Tibial nerve (tissue), 4 donors: ENCODE data around the gene STX8. TPM values are rescaled to one million over a fixed set of nuclear protein-coding genes. Genes with fewer than 3 reads are reported as not detected.

Experiments used
- DNase-seq, 2 donors: peaks; one replicate each; pipeline ENCODE4 v3.0.0-alpha.2; 2019; ENCODE audit warnings: low spot score in 2 of 2
- H3K27ac ChIP-seq, 4 donors: fragments of 200-600 bp; sonication (generic) in 3 of 4; one replicate each; pipeline ENCODE4 v1.5.1; 2017 to 2019; ENCODE audit warnings: mild to moderate bottlenecking in 1 of 4
- H3K27me3 ChIP-seq, 2 donors: fragments of 200-600 bp; sonication (generic) in 1 of 2; one replicate each; pipeline versions ENCODE4 v1.5.1 to v1.6.0; 2017 to 2019
- H3K36me3 ChIP-seq, 3 donors: fragments of 200-600 bp; sonication (generic); one replicate each; pipeline ENCODE4 v1.5.1; 2018 to 2019
- H3K4me1 ChIP-seq, 4 donors: fragments of 200-600 bp; sonication (generic) in 3 of 4; one replicate each; pipeline ENCODE4 v1.5.1; 2017 to 2019
- H3K4me3 ChIP-seq, 4 donors: fragments of 200-600 bp; sonication (generic) in 3 of 4; one replicate each; pipeline ENCODE4 v1.5.1; 2017 to 2019; ENCODE audit warnings: mild to moderate bottlenecking in 1 of 4, moderate library complexity in 1 of 4
- H3K9me3 ChIP-seq, 4 donors: fragments of 200-600 bp; sonication (generic) in 3 of 4; one replicate each; pipeline ENCODE4 v1.5.1; 2017 to 2019
- EP300 ChIP-seq, 2 donors: sonication (generic); formaldehyde crosslinking; IDR thresholded peaks; one replicate each; pipeline ENCODE4 v1.6.1; 2017; ENCODE audit warnings: antibody characterized with exemption in 2 of 2, mild to moderate bottlenecking in 1 of 2
- POLR2A ChIP-seq, 2 donors: fragments of 450-650 bp; IDR thresholded peaks; one replicate each; pipeline ENCODE4 v1.6.1; 2017; ENCODE audit warnings: antibody characterized with exemption in 2 of 2, mild to moderate bottlenecking in 2 of 2, moderate library complexity in 2 of 2
- WGBS, 2 donors: methylation state at CpG; one replicate each; pipeline ENCODE4 v1.1.5; 2018; 5-methylcytosine and 5-hydroxymethylcytosine counted together
- total RNA-seq, 4 donors: library from RNA; depleted of rRNA; stranded (reverse); fragments of >200 nt; gene quantifications; one replicate each; pipeline ENCODE4 v1.1.0, GENCODE V29; 2016
- TF ChIP-seq, protein P1 (sequence below), 5 experiments: fragments of 200-600 bp in 3 of 5; fragments of 450-650 bp in 2 of 5; sonication (generic) in 3 of 5; IDR thresholded peaks; one replicate each; pipeline ENCODE4 v1.5.1; 2016 to 2019; ENCODE audit warnings: antibody characterized with exemption in 5 of 5, mild to moderate bottlenecking in 3 of 5, moderate library complexity in 2 of 5

The STX8 gene
- total RNA-seq, 4 donors from 2014 or later = 57.7 to 97.2 (median 69.1) TPM

DNA sequence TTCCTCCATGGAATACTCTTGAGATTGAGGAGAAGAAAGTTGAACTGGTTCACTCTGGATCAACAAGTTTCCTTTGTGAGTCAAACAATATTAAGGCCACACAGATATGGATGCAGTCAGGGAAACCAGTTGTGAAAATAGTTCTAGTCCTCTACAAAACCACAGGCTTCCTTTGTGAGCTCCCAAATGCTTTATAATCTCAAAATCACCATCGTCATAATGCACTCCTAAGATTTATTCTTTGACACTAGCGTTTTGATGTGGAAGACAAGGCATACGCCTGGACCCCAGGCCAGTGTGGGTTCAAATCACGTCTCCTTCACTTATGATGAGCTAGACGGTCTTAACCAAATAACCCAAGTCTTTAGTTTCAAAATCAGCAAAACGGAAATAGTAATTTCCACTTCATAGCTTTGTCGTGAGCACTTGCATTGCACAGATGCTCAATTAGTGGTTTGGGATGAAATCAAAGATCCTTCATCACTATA lies 142.6 kb downstream of the STX8 start:
- WGBS, 2 donors = 68 to 79% methylated on average over 7 of the region's 7 CpGs
- Histone ChIP-seq H3K4me1 (peaks cover 0 to 37% (median 12%) of the 10 kb centered on the region in 4 donors), H3K4me3 (no peak overlapping the region), H3K9me3 (no peaks in the 10 kb centered on the region), H3K27ac (peak overlapping the region in 3 of 4 donors; percentile 29 to 78 (median 74)), H3K27me3 (no peaks in the 10 kb centered on the region), H3K36me3 (peaks cover 0 to 8% (median 0%) of the 10 kb centered on the region in 3 donors)
- TF ChIP-seq EP300 (IDR thresholded peaks at IDR 0.05) = no peak
- no peak for TF ChIP-seq POLR2A (IDR thresholded peaks at IDR 0.05)
- TF ChIP-seq, protein P1, sequence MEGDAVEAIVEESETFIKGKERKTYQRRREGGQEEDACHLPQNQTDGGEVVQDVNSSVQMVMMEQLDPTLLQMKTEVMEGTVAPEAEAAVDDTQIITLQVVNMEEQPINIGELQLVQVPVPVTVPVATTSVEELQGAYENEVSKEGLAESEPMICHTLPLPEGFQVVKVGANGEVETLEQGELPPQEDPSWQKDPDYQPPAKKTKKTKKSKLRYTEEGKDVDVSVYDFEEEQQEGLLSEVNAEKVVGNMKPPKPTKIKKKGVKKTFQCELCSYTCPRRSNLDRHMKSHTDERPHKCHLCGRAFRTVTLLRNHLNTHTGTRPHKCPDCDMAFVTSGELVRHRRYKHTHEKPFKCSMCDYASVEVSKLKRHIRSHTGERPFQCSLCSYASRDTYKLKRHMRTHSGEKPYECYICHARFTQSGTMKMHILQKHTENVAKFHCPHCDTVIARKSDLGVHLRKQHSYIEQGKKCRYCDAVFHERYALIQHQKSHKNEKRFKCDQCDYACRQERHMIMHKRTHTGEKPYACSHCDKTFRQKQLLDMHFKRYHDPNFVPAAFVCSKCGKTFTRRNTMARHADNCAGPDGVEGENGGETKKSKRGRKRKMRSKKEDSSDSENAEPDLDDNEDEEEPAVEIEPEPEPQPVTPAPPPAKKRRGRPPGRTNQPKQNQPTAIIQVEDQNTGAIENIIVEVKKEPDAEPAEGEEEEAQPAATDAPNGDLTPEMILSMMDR (IDR thresholded peaks at IDR 0.05) = no peak
- DNase-seq = no peak

DNA sequence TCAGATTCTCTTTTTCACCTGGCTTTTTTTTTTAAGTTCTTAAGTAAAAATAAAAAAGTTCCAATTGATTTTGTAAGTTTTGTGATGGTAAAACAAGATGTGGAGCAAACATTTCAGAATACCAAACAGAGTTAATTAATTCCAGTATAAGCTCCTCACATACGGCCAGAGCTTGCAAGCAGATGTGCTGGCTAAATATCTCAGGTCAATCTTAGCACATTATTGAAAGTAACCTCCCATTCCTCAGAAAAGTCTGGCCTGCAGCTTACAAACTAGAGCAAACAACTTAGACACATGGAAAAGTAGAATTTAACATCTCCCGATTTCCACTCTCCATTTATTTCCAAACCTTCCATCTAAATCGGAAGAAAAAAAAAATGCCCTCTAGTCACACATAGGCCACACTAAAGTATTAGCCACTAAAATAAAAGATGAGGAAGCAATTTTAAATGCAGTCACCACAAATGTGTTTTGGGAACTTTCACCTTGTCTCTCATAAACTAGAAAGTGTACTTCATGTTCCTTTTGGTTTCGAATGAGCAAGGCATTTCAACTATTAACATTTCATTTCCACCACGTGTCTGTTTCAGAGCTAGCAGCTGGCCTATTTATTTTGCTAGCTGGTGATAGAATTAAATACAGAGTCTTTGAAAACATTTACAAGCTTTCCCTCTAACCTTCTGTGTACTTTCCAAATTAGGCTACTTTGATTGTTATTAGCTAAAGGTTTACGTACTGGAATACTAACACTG lies 143.3 kb downstream of the STX8 start:
- Histone ChIP-seq H3K27ac (peak overlapping the region in 3 of 4 donors; percentile 29 to 78 (median 74)), H3K4me3 (no peak overlapping the region), H3K4me1 (peaks cover 0 to 37% (median 12%) of the 10 kb centered on the region in 4 donors), H3K9me3 (no peaks in the 10 kb centered on the region), H3K27me3 (no peaks in the 10 kb centered on the region), H3K36me3 (peaks cover 0 to 8% (median 0%) of the 10 kb centered on the region in 3 donors)
- TF ChIP-seq EP300 (IDR thresholded peaks at IDR 0.05) = peak in 1 of 2 donors; percentile 60
- TF ChIP-seq, protein P1 (IDR thresholded peaks at IDR 0.05) = no peak
- WGBS, 2 donors = 60 to 63% methylated on average over 6 of the region's 6 CpGs
- no peak for DNase-seq

DNA sequence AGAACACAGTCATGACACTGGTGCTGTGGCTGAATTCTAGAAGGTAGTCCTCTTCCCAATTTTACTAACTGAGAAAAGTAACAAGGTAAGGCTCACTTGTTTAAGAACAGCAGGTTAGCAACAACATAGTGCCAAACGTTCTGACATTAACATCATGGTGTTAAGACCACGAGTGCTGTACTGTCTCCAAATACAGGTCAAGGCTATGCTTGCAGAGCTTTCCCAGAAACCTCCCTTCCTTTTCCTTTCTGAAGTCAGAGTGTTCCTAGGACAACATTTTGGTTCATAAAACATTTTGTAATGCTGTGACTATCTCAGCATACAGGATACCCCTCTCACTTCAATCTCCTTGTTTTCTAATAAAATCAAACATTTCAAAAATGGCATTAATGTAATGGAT lies 144.0 kb downstream of the STX8 start:
- H3K36me3 ChIP-seq = peaks cover 0 to 8% (median 0%) of the 10 kb centered on the region in 3 donors
- H3K4me1 ChIP-seq = peaks cover 0 to 37% (median 12%) of the 10 kb centered on the region in 4 donors
- no peaks in the 10 kb centered on the region for H3K9me3 ChIP-seq
- no peak overlapping the region for H3K4me3 ChIP-seq
- no peak for TF ChIP-seq POLR2A (IDR thresholded peaks at IDR 0.05)
- TF ChIP-seq EP300 (IDR thresholded peaks at IDR 0.05) = no peak
- TF ChIP-seq, protein P1 (IDR thresholded peaks at IDR 0.05) = no peak
- WGBS, 2 donors = 57% methylated on average over 2 of the region's 2 CpGs
- DNase-seq = no peak
- peak overlapping the region in 2 of 4 donors; percentile 68 to 74 for H3K27ac ChIP-seq
- no peaks in the 10 kb centered on the region for H3K27me3 ChIP-seq

DNA sequence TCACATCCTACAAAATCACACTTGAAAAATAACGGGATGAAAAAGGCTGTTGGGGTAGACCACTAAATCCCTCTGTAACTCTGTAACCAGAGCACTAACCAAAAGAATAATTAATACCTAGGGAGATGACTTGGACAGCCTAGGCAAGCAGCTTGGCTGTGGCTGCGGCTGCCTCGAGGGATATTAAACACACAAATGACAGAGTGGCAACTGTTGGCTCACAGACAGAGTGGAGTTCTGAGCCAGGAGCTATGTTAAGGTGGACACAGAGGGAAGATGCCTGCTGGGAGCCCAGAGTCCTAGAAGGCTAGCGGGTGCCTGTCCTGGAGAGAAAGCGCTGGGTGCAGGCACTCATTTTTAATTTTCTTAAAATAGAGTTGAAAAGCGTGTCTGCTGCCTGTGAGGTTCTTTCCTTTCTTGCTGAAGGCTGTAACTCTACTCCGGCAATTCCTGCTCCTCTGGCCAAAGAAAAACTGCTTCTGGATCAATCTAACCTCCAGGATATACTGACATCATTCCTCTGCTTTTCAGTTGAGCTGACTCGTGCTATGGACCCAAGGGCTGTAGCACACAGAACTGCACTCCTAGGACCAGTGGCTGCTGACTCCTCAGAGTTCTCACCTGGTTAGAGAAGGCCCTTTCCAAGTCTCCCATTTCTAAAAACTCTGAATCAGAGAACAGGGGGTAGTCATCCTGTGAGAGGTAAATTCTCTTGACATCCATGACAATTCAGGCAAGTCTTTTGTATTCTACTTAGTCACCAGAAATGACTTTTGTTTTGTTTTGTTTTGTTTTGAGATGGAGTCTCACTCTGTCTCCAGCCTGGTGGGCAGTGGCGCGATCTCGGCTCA lies 147.9 kb downstream of the STX8 start:
- Histone ChIP-seq H3K27ac (no peak overlapping the region), H3K4me3 (no peak overlapping the region)
- DNase-seq = no peak

More for the DNA sequence above, 147.9 kb downstream of the STX8 start:
- WGBS, 2 donors = 68 to 69% methylated on average over 11 of the region's 11 CpGs
- peaks cover 0 to 11% (median under 1%) of the 10 kb centered on the region in 4 donors for H3K4me1 ChIP-seq
- no peaks in the 10 kb centered on the region for H3K9me3 ChIP-seq
- peaks cover 0 to 2% (median 0%) of the 10 kb centered on the region in 3 donors for H3K36me3 ChIP-seq
- H3K27me3 ChIP-seq = no peaks in the 10 kb centered on the region
- TF ChIP-seq POLR2A (IDR thresholded peaks at IDR 0.05) (no peak), EP300 (IDR thresholded peaks at IDR 0.05) (no peak)
- TF ChIP-seq, protein P1 (IDR thresholded peaks at IDR 0.05) = no peak
